ENCODE measurements around the gene ODF2. TPM values are rescaled to one million over a fixed set of nuclear protein-coding genes. Genes with fewer than 3 reads are reported as not detected.
A peak's percentile ranks its signal among the peaks of the same experiment; 100 is the strongest.

Gene ODF2
- total and polyA plus RNA-seq, 2 donors (not counting 3 experiments of a cell fraction or from before 2014, with no cell fraction given) = 16.7 to 49.5 TPM

DNA sequence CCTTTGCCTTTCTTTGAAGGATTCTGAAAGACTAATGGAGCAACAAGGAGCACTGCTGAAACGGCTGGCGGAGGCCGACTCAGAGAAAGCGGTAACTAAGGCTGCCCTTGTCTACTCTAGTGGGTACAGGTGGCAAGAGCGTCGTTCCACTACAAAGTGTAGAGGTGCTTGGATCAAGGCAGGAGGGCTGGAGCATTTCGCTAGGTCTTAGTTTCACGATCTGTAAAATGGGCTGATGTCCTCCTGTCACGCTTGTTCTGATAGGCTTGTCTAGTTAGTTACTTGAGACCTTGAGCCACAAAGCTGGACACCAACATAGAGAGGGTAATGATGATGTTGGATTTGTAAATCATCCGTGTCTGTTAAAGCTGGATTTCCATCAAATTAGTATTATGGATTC, 25.8 kb downstream of the ODF2 start:
- TF ChIP-seq EZH2 (IDR thresholded peaks at IDR 0.05; ENCODE audit: borderline replicate concordance, low read depth, low read length, severe bottlenecking) (no peak), POLR2AphosphoS5 (IDR thresholded peaks at IDR 0.05; ENCODE audit: insufficient read depth, low read depth, low read length) (no peak), MYC (IDR thresholded peaks at IDR 0.05; ENCODE audit: low read depth, low read length) (no peak), FOS (IDR thresholded peaks at IDR 0.05; ENCODE audit: borderline replicate concordance, insufficient read depth, low read length) (no peak), JUN (IDR thresholded peaks at IDR 0.05; ENCODE audit: borderline replicate concordance, insufficient read depth, insufficient read length, low read depth) (no peak), POLR2A (IDR thresholded peaks at IDR 0.05; ENCODE audit: low read depth, low read length) (no peak), GATA2 (IDR thresholded peaks at IDR 0.05; ENCODE audit: insufficient read depth, insufficient read length, low read depth, low read length) (no peak)
- TF ChIP-seq, protein P1, sequence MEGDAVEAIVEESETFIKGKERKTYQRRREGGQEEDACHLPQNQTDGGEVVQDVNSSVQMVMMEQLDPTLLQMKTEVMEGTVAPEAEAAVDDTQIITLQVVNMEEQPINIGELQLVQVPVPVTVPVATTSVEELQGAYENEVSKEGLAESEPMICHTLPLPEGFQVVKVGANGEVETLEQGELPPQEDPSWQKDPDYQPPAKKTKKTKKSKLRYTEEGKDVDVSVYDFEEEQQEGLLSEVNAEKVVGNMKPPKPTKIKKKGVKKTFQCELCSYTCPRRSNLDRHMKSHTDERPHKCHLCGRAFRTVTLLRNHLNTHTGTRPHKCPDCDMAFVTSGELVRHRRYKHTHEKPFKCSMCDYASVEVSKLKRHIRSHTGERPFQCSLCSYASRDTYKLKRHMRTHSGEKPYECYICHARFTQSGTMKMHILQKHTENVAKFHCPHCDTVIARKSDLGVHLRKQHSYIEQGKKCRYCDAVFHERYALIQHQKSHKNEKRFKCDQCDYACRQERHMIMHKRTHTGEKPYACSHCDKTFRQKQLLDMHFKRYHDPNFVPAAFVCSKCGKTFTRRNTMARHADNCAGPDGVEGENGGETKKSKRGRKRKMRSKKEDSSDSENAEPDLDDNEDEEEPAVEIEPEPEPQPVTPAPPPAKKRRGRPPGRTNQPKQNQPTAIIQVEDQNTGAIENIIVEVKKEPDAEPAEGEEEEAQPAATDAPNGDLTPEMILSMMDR (IDR thresholded peaks at IDR 0.05; ENCODE audit: extremely low read depth in 1 of 2, insufficient read depth in 1 of 2, low read depth in 1 of 2, low read length in 2 of 2) = no peak
- TF ChIP-seq, protein P2, sequence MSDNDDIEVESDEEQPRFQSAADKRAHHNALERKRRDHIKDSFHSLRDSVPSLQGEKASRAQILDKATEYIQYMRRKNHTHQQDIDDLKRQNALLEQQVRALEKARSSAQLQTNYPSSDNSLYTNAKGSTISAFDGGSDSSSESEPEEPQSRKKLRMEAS (IDR thresholded peaks at IDR 0.05; ENCODE audit: insufficient read depth, insufficient read length) = no peak
- no TSS peak for BruUV-seq (replicated peaks)
- no peaks in the 10 kb centered on the region for H3K9me1 ChIP-seq (replicated peaks; ENCODE audit: control insufficient read depth, extremely low read depth, insufficient read depth, low read length)
- no peak overlapping the region for H3K4me3 ChIP-seq (replicated peaks in 1 of 3; ENCODE audit: insufficient read depth in 1 of 3, low read depth in 1 of 3, low read length in 3 of 3)
- no peaks in the 10 kb centered on the region for H4K20me1 ChIP-seq (replicated peaks; ENCODE audit: control insufficient read depth, extremely low read depth, insufficient read depth, low read length)
- no peaks in the 10 kb centered on the region for H3K27me3 ChIP-seq (ENCODE audit: control insufficient read depth in 2 of 2, insufficient read depth in 2 of 2, low read length in 2 of 2)
- FAIRE-seq = peak; percentile 8
- peaks cover 10 to 28% of the 10 kb centered on the region in 2 experiments for H3K36me3 ChIP-seq (ENCODE audit: control insufficient read depth in 2 of 2, extremely low read depth in 1 of 2, insufficient read depth in 2 of 2, low read length in 2 of 2)
- H2AFZ ChIP-seq (ENCODE audit: low read depth, low read length) = no peak overlapping the region
- intact Hi-C loops (cut with micrococcal nuclease) (no loop called here), dilution Hi-C loops (cut with MboI; ENCODE audit: extremely low pct_ligation_motif_present, low sequenced_read_pairs) (no loop called here)
- DNase-seq (ENCODE audit: low read depth, low spot score) = no peak
- POLR2A ChIA-PET = no interaction called here
- H3K27ac ChIP-seq (ENCODE audit: insufficient read depth, low read depth, low read length) = no peak overlapping the region
- no peak overlapping the region for H3K9ac ChIP-seq (replicated peaks; ENCODE audit: extremely low read depth, insufficient read depth, low read length)
- H3K9me3 ChIP-seq (replicated peaks; ENCODE audit: control insufficient read depth, insufficient read depth, low read length) = no peaks in the 10 kb centered on the region
- no peak overlapping the region for H3K4me2 ChIP-seq (ENCODE audit: insufficient read depth, low read length)
- no peaks in the 10 kb centered on the region for H3K4me1 ChIP-seq (ENCODE audit: control insufficient read depth, extremely low read depth, insufficient read depth, low read length)
- H3K79me2 ChIP-seq (ENCODE audit: control insufficient read depth, insufficient read depth, low read length) = no peaks in the 10 kb centered on the region
- CTCF ChIA-PET = interaction anchor here (1.0 to 1.1 kb wide), 2 partner anchors 19 to 43 kb away, joined by 3 to 5 read pairs; no protein-coding TSS in a partner anchor
